ENCODE results near the gene LRRC75A. TPM values are rescaled to one million over a fixed set of nuclear protein-coding genes. Genes with fewer than 3 reads are reported as not detected.

Gene LRRC75A
- total RNA-seq, 1 donor from 2014 or later = 4.5 TPM

DNA sequence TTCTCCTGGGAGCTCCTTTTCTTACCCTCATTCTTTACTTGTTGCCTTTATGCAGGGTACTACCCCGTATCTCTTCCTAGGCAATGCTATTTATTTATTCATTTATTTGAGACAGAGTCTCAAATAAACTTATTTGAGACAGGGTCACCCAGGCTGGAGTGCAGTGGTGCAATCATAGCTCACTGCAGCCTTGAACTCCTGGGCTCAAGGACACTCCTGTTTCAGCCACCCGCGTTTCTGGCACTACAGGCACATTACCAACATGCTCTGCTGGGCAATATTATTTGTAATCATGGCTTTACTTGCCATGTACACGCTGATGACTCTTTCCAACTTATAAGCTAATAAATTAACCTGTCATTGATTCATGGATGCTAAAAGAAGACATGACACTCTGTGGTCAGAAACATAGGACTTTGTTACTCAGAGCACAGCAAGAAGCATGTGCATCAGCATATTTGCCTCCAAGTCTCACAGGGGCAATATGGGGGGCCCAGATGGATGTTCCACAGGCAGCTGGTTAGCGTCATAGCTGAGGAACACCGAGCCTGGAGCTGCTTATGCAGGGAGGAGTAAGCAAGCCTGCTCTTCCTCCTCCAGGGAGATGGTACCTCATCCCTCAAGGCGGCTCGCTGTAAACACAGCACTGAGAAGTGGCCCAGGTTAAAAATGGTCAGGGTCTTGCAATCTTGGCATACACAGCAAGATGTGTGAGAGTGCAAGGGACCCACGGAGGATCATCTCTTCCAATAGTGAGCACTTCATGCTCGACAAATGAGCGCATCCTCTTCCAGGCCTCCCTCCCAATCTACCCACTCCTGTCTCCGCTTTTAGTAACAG, 4.2 kb upstream of the LRRC75A start:
- no peak overlapping the region for H3K4me3 ChIP-seq (ENCODE audit: low read depth, low read length)
- peaks cover 36% of the 10 kb centered on the region for H3K27me3 ChIP-seq (ENCODE audit: control insufficient read depth, insufficient read depth, low read length)
- H3K36me3 ChIP-seq (ENCODE audit: control insufficient read depth, insufficient read depth, low read length) = no peaks in the 10 kb centered on the region
- TF ChIP-seq, protein P1, sequence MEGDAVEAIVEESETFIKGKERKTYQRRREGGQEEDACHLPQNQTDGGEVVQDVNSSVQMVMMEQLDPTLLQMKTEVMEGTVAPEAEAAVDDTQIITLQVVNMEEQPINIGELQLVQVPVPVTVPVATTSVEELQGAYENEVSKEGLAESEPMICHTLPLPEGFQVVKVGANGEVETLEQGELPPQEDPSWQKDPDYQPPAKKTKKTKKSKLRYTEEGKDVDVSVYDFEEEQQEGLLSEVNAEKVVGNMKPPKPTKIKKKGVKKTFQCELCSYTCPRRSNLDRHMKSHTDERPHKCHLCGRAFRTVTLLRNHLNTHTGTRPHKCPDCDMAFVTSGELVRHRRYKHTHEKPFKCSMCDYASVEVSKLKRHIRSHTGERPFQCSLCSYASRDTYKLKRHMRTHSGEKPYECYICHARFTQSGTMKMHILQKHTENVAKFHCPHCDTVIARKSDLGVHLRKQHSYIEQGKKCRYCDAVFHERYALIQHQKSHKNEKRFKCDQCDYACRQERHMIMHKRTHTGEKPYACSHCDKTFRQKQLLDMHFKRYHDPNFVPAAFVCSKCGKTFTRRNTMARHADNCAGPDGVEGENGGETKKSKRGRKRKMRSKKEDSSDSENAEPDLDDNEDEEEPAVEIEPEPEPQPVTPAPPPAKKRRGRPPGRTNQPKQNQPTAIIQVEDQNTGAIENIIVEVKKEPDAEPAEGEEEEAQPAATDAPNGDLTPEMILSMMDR (IDR thresholded peaks at IDR 0.05; ENCODE audit: insufficient read depth, low read length, poor library complexity, severe bottlenecking) = no peak
- no peak for DNase-seq (ENCODE audit: low read depth)

DNA sequence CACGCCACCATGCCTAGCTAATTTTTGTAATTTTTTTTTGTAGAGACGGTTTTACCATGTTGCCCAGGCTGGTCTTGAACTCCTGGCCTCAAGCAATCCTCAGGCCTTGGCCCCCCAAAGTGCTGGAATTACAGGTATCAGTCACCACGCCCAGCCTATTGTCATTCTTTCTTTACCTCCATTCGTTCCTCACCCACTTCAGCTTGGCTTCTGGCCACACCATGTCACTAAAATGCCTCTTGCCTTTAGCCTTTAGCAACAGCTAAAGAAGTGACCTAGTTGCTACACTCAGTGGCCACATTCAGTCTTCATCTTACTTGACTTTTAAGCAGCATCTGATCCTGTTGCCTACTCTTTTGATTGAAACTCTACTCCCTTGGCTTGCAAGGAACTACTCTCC, 3.6 kb upstream of the LRRC75A start:
- Histone ChIP-seq H3K4me3 (ENCODE audit: low read depth, low read length) (no peak overlapping the region), H3K27me3 (ENCODE audit: control insufficient read depth, insufficient read depth, low read length) (peaks cover 42% of the 10 kb centered on the region), H3K36me3 (ENCODE audit: control insufficient read depth, insufficient read depth, low read length) (no peaks in the 10 kb centered on the region)
- DNase-seq (ENCODE audit: low read depth) = no peak
- TF ChIP-seq, protein P1 (IDR thresholded peaks at IDR 0.05; ENCODE audit: insufficient read depth, low read length, poor library complexity, severe bottlenecking) = no peak

DNA sequence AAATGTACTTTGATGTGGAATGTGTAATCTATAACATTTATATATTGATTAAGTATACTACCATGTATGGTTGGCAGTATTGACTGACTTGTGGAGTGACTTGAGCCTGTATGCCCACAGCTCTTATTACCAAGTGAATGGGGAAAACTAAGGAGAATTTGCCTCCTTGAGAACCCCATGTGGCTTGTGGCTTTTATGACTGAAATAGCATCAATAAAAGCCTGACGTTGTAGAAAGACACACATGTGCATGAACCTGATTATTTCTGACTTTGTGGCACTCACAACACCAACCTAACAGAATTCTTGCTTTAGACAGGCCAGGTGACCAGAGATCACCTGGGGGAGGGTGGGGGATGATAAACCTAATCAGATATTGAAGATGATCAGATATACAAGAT, 2.1 kb upstream of the LRRC75A start:
- DNase-seq (ENCODE audit: low read depth) = no peak
- H3K36me3 ChIP-seq (ENCODE audit: control insufficient read depth, insufficient read depth, low read length) = no peaks in the 10 kb centered on the region
- H3K4me3 ChIP-seq (ENCODE audit: low read depth, low read length) = no peak overlapping the region
- peaks cover 49% of the 10 kb centered on the region for H3K27me3 ChIP-seq (ENCODE audit: control insufficient read depth, insufficient read depth, low read length)
- TF ChIP-seq, protein P1 (IDR thresholded peaks at IDR 0.05; ENCODE audit: insufficient read depth, low read length, poor library complexity, severe bottlenecking) = no peak

DNA sequence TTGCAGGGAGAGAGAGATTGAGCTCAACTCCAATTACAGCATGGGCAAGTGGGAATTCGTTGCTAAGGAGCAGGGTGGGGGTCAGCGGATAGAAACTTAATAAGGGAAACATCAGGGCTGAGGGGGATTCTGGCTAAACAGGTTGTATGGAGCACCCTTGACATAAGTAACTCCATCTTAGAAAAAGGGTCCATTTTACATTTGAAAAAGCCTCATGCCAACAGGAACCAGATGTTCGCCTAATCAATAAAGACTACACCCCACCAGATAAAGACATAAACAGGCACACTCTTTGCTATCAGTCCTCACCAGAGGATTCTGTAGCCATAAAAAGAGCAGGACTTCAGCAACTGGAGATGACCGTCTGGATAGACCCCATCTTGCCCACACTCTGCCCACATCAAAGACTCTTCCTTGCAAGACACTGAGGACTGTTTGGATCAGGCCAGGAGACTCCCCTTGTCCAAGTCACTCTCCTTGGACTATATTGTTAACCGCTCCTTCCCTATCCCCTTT, 1.6 kb upstream of the LRRC75A start:
- DNase-seq (ENCODE audit: low read depth) = no peak
- no peaks in the 10 kb centered on the region for H3K36me3 ChIP-seq (ENCODE audit: control insufficient read depth, insufficient read depth, low read length)
- peaks cover 52% of the 10 kb centered on the region for H3K27me3 ChIP-seq (ENCODE audit: control insufficient read depth, insufficient read depth, low read length)
- TF ChIP-seq, protein P1 (IDR thresholded peaks at IDR 0.05; ENCODE audit: insufficient read depth, low read length, poor library complexity, severe bottlenecking) = no peak
- H3K4me3 ChIP-seq (ENCODE audit: low read depth, low read length) = no peak overlapping the region

DNA sequence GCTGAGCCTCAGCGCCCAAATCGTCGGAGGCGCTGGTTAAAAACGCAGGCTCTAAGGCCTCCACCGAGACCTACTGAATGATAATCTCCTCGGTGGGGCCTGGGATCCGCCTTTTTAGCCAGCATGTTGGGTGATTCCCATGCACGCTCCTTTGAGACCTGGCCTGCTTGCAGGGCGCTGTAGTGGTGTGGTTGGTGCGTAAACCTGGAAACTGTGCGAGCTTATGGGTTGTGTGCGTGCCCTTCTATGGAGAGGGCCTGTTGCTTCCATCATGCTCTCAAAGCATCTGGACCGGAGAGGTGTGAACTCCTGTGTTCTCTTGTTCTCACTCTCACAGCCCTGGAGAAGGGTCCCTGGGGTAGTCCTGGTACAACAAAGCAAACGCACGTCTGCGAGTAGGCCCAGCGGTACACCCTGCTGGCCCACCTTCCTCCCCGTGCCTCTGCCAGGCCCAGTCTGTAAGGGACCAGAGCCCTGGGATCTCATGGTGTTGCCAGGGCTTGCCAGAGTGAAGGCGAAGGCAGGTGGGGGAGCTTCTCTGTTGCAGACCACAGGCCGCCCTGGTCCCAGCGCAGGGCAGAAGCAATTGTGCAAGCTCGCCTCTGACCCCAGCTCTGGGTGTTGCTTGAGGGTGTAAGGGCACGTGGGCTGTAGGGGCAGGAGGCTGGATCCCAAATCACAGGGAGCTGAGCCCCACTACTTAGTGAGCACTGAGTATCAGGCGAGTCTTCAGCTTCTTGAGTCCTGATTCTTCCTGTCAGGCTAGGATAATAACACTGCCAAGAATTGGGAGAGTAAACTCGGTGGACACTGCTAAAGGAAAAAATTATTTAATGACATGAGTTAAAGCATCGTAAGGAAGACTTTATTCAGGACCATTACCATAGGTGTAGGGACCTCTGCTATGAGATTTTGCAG, 879 bp upstream of the LRRC75A start:
- peaks cover 48% of the 10 kb centered on the region for H3K27me3 ChIP-seq (ENCODE audit: control insufficient read depth, insufficient read depth, low read length)
- H3K36me3 ChIP-seq (ENCODE audit: control insufficient read depth, insufficient read depth, low read length) = no peaks in the 10 kb centered on the region
- H3K4me3 ChIP-seq (ENCODE audit: low read depth, low read length) = peak overlapping the region; percentile 38
- DNase-seq (ENCODE audit: low read depth) = no peak
- TF ChIP-seq, protein P1 (IDR thresholded peaks at IDR 0.05; ENCODE audit: insufficient read depth, low read length, poor library complexity, severe bottlenecking) = no peak

Measured in kidney epithelial cell (primary cell).